Fibroblast of lung (primary cell): Measurements from ENCODE around the gene ADCY2. TPM values are rescaled to one million over a fixed set of nuclear protein-coding genes. Genes with fewer than 3 reads are reported as not detected.

Experiments used
- DNase-seq, 2 donors: peaks; one replicate each; pipeline versions ENCODE4 v3.0.0 to v3.0.0-alpha.2; 2010; ENCODE audit warnings: low read depth in 2 of 2
- H2AFZ ChIP-seq: 2 replicates; pipeline ENCODE4 v1.5.1; 2012; ENCODE audit warnings: low read length, control low read depth, inconsistent platforms
- H3K27ac ChIP-seq: 2 replicates; pipeline ENCODE4 v1.5.1; 2011; ENCODE audit warnings: low read length, control low read depth; ENCODE audit not compliant: insufficient read depth
- H3K27me3 ChIP-seq: 2 replicates; pipeline ENCODE4 v1.5.1; 2011; ENCODE audit warnings: mild to moderate bottlenecking, low read length; ENCODE audit not compliant: control insufficient read depth, insufficient read depth
- H3K36me3 ChIP-seq: 2 replicates; pipeline ENCODE4 v1.5.1; 2011; ENCODE audit warnings: low read length; ENCODE audit not compliant: control insufficient read depth, insufficient read depth
- H3K4me1 ChIP-seq: 2 replicates; pipeline ENCODE4 v1.5.1; 2011; ENCODE audit warnings: low read length; ENCODE audit not compliant: control insufficient read depth, insufficient read depth; ENCODE audit errors: extremely low read depth
- H3K4me2 ChIP-seq: 2 replicates; pipeline ENCODE4 v1.5.1; 2011; ENCODE audit warnings: low read length, control low read depth; ENCODE audit not compliant: insufficient read depth; ENCODE audit errors: extremely low read depth
- H3K4me3 ChIP-seq, 4 experiments: fragments of 200-600 bp in 1 of 4; sonication (generic) in 1 of 4; replicated peaks in 1 of 4; 2 replicates each; pipeline ENCODE4 v1.5.1; 2011 to 2016; ENCODE audit warnings: low read length in 4 of 4, low read depth in 3 of 4, mild to moderate bottlenecking in 3 of 4, control low read depth in 2 of 4, inconsistent platforms in 1 of 4, mixed read lengths in 1 of 4; ENCODE audit not compliant: insufficient read depth in 1 of 4; ENCODE audit errors: control extremely low read depth in 1 of 4
- H3K79me2 ChIP-seq: 2 replicates; pipeline ENCODE4 v1.5.1; 2012; ENCODE audit warnings: mild to moderate bottlenecking, low read length, inconsistent platforms; ENCODE audit not compliant: control insufficient read depth, insufficient read depth
- H3K9ac ChIP-seq: 2 replicates; pipeline ENCODE4 v1.5.1; 2011; ENCODE audit warnings: mild to moderate bottlenecking, low read length, control low read depth; ENCODE audit not compliant: insufficient read depth
- H3K9me3 ChIP-seq: 2 replicates; pipeline ENCODE4 v1.5.1; 2012; ENCODE audit warnings: low read depth, low read length; ENCODE audit not compliant: control insufficient read depth, insufficient read depth
- H4K20me1 ChIP-seq: 2 replicates; pipeline ENCODE4 v1.5.1; 2011; ENCODE audit warnings: low read length; ENCODE audit not compliant: control insufficient read depth, insufficient read depth; ENCODE audit errors: extremely low read depth
- CTCF ChIP-seq, 2 donors: IDR thresholded peaks in 1 of 2; conservative IDR thresholded peaks in 1 of 2; 1 replicate in 1 of 2; 2 replicates in 1 of 2; pipeline ENCODE4 v1.5.1; 2011 to 2012; ENCODE audit warnings: low read length in 2 of 2, control low read depth in 1 of 2, inconsistent platforms in 1 of 2, low read depth in 1 of 2, mild to moderate bottlenecking in 1 of 2
- EZH2 ChIP-seq: IDR thresholded peaks from 2 replicates; pipeline ENCODE4 v1.5.1; 2012; ENCODE audit warnings: low read length, control low read depth, mild to moderate bottlenecking; ENCODE audit errors: missing control alignments
- polyA plus RNA-seq, 2 donors: library from polyadenylated mRNA; depleted of rRNA in 1 of 2; stranded (reverse) in 1 of 2; unstranded in 1 of 2; fragments of >200 nt; gene quantifications; 2 replicates each; pipeline ENCODE4 v1.2.1, GENCODE V29; 2011 to 2012; ENCODE audit warnings: missing spikeins in 1 of 2
- total RNA-seq: library from RNA; depleted of rRNA; stranded (reverse); fragments of >200 nt; gene quantifications from 2 replicates; pipeline ENCODE4 v1.2.1, GENCODE V29; 2014

The ADCY2 gene
- total and polyA plus RNA-seq, 2 donors (not counting 1 experiment from before 2014, with no cell fraction given): under 0.01 to 0.05 TPM

- Histone ChIP-seq H3K9me3 (no peaks in the 10 kb centered on the region), H3K4me3 (no peak overlapping the region), H4K20me1 (no peaks in the 10 kb centered on the region), H3K4me1 (no peaks in the 10 kb centered on the region), H3K27ac (no peak overlapping the region), H3K9ac (no peak overlapping the region), H3K4me2 (no peak overlapping the region), H3K79me2 (no peaks in the 10 kb centered on the region), H3K36me3 (no peaks in the 10 kb centered on the region), H2AFZ (no peak overlapping the region), H3K27me3 (no peaks in the 10 kb centered on the region)
- no peak for DNase-seq
- TF ChIP-seq EZH2: no peak
- no peak for TF ChIP-seq CTCF (conservative IDR thresholded peaks at IDR 0.05 in 1 of 2, IDR thresholded peaks at IDR 0.05 in 1 of 2; ENCODE audit: low read depth in 1 of 2, low read length in 2 of 2)
Observed at GRCh38 chr5:7825630-7826029, 429.7 kb downstream of the ADCY2 start.

GRCh38 chr5:7827610-7828009 lies 431.7 kb downstream of the ADCY2 start:
- TF ChIP-seq EZH2 (no peak), CTCF (conservative IDR thresholded peaks at IDR 0.05 in 1 of 2, IDR thresholded peaks at IDR 0.05 in 1 of 2; ENCODE audit: low read depth in 1 of 2, low read length in 2 of 2) (no peak)
- H3K27me3 ChIP-seq: no peaks in the 10 kb centered on the region
- no peaks in the 10 kb centered on the region for H3K79me2 ChIP-seq
- DNase-seq: peak in 1 of 2 donors; percentile 6
- no peaks in the 10 kb centered on the region for H3K9me3 ChIP-seq
- no peak overlapping the region for H3K27ac ChIP-seq
- H3K4me1 ChIP-seq: no peaks in the 10 kb centered on the region
- no peak overlapping the region for H3K4me2 ChIP-seq
- no peaks in the 10 kb centered on the region for H4K20me1 ChIP-seq
- no peaks in the 10 kb centered on the region for H3K36me3 ChIP-seq
- no peak overlapping the region for H3K9ac ChIP-seq
- no peak overlapping the region for H2AFZ ChIP-seq
- H3K4me3 ChIP-seq: no peak overlapping the region

GRCh38 chr5:7828269-7828668 lies 432.3 kb downstream of the ADCY2 start:
- H4K20me1 ChIP-seq: no peaks in the 10 kb centered on the region
- DNase-seq: no peak
- H3K27me3 ChIP-seq: no peaks in the 10 kb centered on the region
- TF ChIP-seq EZH2 (no peak), CTCF (conservative IDR thresholded peaks at IDR 0.05 in 1 of 2, IDR thresholded peaks at IDR 0.05 in 1 of 2; ENCODE audit: low read depth in 1 of 2, low read length in 2 of 2) (no peak)
- H3K36me3 ChIP-seq: no peaks in the 10 kb centered on the region
- H2AFZ ChIP-seq: no peak overlapping the region
- no peak overlapping the region for H3K9ac ChIP-seq
- no peaks in the 10 kb centered on the region for H3K4me1 ChIP-seq
- H3K9me3 ChIP-seq: no peaks in the 10 kb centered on the region
- H3K27ac ChIP-seq: no peak overlapping the region
- H3K79me2 ChIP-seq: no peaks in the 10 kb centered on the region
- H3K4me3 ChIP-seq: no peak overlapping the region
- no peak overlapping the region for H3K4me2 ChIP-seq
